ENCODE data around the gene GRIK4.

Gene GRIK4

DNA sequence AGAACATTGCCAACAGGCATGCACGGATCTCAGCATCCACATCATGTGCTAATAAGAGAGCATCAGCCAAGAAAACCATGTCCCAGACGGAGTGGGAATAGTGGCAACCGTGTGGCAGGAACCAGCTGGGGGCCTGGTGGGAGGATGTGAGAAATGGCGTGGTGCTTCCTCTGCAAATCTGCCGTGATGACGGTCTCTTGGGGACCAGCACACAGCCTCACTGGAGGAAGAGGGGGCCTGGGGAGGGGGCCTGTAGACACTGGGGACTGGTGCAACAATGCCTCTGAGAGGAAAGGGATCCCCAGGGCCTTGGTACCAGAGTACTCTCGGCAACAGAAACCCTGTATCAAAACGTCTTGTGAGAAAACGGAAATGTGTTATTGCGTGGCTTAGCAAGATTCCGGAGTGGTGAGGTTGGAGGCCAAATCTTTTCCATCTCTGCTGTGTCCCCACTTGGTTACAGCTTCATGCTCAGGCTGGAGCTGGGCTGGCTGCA, 358.0 kb downstream of the GRIK4 start:
- no peak for DNase-seq

DNA sequence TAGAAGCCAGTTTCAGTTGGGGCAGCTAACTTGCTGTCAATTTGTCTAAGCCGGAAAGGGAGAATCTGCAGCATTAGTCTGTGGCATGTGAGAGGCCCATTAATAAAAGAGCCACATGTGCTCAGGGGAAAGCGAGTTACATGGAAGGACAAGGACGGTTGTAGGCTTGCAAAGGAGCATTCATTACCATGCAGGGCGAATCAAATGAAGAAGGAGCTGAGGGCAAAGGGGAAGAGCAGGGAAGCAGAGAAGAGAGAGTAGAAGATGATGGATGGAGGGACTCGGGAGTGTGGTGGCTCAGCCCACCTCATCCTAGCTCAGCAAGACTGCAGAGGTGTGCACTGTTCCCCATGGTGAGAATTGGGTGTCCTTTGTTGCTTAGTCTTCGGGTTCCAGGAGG, 359.6 kb downstream of the GRIK4 start:
- DNase-seq: no peak

DNA sequence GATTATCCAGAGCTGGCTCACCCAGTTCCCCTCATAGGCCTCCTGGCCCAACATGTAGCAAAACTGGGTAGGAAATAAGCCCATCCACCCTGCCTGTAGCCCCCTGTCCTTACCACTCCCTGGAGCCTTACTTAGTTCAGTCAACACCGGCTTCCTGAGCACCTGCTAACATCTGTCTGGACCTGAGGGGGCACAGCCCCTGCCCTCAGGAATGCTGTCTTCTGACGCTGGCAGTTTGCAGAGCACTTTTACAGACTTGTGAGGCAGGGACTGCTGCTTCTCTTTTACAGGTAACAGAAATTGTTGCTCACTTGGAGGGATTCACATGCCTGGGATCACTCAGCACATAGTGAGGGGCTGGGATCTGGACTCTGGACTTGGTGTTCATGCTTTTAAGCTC, 360.4 kb downstream of the GRIK4 start:
- DNase-seq: no peak

DNA sequence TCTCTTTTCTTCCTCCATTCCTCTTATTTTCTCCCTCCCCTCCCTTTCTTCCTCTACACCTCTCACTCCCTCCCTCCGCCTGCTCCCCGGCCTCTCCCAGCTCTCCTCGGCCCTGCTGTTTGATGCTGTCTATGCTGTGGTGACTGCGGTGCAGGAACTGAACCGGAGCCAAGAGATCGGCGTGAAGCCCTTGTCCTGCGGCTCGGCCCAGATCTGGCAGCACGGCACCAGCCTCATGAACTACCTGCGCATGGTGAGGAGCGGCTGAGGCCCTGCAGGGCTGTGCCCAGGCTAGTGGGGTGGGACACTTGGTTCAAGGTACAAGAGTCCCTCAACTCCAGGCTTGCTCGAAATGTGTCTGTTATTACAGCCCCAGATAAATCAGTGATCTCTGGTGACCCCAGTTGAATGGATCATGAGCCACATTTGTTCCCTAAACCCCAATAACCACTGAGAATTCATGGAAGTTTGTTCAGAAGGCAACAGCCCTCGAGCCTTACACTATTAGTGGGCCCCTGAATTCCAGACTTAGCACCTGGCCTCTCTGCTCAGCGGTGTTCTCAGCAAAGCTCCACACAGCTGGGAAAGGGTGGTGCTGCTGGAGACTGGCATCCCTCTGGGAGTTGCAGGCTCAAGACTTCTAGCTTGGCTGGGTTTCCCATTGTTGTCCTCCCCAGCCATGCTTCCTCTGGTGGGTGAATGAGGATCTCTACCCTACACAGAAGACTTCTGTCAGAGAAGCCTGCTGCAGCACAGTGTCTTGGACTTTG, 362.6 kb downstream of the GRIK4 start:
- no peak for DNase-seq

DNA sequence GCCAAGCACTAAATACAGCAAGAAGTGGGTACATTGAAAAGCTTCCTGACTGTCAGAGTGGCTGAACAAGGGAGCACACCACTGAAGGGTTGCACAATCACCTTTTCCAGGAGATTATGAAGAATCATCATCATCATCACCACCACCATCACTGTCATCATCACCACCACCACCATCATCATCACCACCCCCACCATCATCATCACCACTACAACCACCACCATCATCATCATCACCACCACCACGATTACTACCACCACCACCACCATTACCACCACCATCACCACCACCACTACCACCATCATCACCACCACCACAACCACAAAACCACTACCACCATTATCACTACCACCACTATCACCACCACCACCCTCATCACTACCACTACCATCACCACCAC, 364.4 kb downstream of the GRIK4 start:
- DNase-seq: no peak

DNA sequence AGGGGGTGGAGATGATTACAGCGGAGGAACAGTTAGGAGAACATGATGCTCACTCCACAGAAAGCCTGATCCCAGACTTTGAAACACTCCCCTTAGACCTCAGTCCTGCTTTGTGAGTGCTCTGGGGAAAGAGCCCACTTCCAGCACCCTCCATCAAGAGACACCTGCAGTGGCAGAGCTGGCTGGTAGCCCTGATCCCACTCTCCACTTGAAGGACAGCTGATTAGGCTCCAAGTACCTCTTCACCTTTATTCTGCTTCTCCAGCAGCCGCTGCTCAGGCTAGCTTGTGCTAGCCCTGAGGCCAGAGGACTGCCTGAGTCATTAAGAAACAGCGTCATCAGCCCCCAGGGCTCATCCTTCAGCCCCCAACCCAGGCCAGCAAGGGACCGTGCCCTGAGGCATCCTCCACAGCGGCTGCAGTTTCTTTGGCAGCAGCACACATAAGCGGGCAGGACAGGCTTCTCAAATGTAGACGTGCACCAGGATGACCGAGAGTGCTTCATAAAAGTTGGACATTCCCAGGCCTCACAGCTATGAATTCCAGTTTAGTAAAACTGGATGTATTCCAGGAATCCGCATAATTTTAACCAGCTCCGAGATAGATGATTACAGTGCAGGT, 366.3 kb downstream of the GRIK4 start:
- DNase-seq: no peak

DNA sequence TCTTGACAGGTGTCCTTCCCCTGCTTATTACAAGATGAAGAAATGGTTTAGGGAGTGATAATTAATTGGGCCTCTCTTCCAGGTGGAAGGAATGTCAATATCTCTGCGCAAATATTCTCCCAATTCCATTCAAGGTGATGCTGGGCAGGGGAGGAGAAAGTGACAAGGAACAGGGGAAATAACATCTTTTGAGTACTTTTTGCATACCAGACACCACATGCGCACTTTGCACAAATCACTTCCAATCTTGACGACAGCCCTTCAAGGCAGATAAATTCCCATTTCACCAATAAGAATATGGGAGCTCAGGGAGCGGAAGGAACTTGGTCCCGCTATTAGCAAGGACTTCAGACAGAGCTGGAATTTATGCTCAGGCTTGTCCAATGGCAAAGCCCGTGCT, 367.2 kb downstream of the GRIK4 start:
- DNase-seq: no peak

DNA sequence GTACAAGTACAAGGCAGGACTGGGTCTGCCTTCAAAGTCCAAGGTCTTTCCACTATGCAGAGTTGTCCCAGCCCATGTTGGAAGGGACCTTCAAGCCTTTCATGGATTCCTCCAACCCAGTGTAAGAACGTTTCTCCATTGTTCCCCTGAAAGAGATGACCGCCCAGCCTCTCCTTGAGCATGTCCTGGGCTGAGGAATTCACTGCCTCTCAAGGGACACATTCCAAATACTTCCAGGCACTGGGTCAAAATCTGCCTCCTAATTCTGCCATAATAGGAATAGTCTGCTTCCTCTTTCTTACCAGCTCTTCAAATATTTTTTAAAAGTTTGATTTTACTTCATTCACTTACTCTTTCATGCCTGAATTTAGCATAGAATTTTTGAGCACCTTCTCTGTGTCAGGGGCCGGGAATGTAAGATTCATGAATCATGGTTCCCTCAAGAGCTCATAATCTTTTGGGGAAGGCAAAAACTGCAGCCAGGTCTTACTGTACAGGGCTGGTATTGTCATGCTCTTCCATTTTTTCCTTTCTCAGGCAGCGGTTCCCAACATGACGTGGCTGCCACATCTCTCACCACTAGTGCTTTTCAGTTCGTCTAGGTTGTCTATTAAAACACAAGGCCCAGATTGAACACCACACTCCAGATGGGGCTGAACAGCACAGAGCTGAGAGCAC, 369.1 kb downstream of the GRIK4 start:
- DNase-seq: no peak

DNA sequence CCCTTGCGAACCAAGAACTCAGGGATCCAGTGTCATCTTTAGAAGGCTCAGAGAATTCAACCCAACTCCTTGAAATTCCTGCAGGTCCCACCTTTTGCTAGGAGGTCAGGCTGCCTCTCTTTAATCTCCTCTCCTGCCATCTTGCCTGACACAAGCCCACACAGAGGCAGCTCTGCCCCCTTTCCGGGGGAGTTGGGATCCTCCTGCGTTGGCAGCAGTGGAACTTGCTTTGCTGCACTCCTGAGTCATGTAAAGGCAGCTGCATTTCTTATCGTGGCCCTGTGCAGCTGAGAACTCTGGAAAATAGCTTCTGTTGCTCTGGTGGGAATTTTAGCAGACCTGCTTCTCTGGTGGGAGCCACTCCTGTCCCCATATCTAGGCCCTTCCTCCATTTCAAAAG, 370.0 kb downstream of the GRIK4 start:
- DNase-seq: no peak

DNA sequence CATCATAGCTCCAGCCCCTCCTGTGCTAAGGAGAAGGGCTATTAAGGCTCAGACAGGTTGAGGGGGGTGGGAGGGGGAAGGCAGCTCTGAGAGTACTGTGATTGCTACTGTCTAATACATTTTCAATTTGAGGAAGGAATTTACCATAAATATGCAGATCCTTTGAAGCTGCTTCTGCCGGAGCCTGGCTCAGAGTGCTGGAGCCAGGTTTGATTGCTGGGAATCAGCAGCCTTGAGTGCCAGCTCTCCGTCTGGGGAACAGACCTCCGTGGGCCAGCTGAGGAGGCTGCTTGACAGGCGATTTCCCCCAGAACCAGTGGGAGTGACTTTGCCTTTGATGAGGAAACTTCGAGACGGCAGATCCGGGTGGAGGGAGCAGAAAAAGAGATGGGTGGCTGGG, 370.6 kb downstream of the GRIK4 start:
- no peak for DNase-seq

DNA sequence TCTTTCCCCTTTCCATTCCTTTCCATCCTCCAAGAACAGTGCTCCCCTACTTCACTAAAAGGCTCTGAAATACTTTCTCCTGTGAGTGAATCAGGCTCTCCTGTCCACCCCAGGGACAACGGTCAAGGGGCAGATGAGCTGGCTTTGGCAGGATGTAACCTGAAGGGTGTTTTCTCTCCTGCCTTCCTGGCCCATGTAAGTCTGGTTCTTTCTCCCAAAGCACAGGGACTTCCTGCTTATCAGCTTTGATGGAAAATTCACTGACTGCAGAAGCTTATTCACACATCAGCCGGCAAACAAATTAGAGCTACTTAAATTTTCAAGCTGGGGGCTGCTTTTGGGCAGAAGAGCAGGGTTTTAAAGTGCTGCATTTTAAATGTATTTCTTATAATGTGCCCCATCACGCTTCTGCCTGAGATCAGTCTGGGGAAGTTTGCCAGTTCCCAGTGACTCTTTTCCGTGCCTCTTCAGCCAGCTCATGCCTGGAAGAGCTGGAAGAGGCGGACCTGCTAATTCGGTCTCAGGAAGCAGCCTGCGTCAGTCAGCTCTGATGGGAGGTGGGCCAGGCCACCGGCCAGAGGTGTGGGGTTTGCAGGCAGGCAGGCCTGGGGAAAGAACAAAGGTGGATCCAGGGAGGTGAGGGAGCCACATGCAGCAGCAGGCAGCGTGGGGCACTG, 372.0 kb downstream of the GRIK4 start:
- DNase-seq: no peak

DNA sequence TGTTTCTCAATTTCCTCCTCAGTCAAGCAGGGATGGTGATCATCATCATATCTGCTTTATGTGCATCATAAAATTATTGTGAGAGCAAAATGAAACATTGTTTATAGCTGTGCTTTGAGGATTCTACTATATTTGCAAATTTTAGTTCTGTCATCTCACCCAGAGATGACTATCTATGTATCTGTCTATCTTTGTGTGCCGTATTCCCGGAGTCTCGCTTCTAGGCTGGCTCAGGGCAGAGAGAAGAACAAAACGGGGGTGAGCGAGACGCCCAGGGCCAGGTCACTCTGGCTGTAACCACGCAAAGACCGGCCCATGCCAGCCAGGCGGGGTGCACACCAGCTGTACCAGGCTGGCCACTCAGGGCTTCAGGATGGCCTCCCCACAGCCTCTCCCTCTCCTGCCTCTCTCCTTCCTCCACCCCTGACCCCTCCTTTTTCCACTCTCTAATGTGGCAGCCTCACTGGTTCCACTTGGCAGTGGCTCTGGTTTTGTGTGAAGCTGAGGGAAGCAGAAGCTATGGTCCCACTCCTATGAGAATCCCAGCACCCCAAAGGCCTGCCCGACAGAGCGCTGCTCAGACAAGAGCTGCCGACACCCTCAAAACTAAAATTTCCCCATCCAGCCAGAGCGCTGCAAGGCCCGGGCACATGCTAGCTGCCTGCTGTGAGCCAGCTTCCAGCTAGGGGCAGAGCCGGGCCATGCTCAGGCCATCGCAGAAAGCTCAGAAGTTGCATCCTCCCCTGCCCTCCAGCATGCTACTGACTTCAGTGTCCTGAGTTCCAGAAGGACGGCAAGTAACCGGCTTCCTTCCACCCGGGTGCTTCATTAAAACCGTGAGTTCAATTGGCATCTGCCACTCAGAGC, 372.8 kb downstream of the GRIK4 start:
- DNase-seq: no peak

DNA sequence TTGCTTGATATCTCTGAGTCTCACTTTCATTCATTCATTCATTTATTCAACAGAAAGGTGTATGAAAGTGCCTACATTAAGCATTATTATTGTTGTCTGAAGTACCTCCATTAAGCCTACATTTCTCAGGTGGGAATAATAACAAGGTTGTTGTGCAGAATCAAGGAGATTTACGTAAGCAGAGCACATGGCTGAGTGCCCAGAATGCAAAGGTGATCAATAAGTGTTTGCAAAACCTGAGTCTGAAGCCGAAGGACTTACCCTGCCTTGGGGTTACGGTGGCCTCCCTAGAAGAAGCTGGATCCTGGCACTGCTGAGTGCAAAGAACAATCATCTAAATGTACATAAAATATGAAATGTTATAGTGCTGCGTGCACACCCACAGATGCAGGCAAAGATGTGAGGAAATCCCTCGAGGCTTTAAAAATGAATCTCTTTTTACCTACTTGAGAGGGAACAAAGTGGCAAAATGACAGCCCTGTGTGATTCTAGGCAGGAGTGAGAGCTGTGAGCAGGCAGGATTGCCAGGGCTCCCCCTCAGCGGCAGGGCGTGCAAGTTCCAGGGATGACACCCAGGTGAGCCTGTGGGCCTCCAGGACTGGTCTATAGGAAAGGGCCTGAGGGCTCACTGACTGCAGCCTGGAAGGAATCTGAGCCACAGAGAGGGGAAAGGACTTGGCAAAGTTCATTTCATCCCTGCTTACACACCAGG, 379.2 kb downstream of the GRIK4 start:
- no peak for DNase-seq

DNA sequence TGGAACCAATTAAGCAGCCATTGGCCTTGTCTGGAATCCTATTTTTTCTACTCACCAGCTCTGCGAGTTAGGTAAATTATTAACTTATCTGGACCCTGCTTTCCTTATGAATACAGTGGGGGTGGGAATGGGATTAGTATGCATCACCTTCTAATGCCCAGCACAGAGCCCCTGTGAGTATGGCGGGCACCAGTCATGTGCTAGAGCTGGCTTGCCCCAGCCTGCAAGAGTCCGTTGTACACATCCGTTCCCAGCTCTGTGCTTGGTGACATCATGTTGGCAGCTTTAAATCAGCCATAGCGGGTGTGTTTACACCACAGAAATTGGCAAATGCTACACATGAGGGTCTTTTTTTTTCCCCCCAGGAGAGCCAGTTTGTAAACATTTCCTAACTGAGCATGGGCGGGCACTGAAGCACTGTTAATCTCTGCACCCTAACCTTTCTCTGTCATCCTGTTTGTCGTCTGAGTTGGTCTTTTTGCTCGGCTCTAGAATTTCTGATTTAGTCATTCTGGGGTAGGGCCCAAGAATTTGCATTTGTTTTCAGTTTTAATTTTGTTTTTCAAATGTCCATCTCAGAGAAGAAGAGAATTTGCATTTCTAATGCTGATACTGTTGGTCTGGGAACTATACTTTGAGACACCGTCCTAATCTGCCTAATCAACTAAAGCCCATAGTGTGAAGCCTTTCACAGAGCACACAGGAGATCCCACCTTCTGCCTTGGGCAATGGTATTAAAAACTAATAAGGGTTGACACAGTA, 382.1 kb downstream of the GRIK4 start:
- DNase-seq: no peak

DNA sequence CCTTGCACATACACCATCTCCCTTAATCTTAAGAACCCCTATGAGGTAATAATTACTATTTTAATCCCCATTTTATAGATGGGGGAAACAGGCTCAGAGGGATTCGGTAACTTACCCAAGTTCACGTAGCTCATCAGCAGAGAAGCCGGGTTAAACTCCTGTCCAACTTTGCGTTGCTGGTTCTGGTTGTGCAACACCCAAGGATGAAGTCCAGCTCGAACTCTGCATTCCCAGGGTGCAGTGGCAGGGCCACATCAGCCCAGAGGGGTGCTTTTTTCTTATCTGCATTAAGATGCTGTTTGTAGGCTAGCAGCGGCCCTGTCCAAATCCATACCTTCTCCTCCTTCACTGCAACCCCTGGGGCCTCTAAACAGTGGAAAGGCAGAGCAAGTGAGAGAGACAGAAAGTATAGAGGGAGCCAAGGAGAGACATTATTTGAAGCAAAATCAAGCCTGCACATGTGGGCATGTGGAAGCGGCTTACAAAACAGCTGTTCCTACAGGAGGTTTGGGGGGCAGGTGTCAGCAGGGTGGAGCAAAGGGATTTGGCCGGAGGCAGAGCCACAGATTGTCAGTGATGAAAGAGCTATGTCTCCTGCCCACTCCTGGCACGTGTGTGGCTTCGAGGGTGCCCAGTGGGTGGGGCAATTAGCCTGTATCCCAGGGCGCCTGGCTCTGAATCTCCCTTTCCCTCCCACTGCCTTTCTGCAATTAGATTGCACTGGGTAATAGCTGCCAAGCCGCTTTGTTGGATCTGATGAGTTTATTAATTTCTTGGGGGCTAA, 382.8 kb downstream of the GRIK4 start:
- DNase-seq: no peak

DNA sequence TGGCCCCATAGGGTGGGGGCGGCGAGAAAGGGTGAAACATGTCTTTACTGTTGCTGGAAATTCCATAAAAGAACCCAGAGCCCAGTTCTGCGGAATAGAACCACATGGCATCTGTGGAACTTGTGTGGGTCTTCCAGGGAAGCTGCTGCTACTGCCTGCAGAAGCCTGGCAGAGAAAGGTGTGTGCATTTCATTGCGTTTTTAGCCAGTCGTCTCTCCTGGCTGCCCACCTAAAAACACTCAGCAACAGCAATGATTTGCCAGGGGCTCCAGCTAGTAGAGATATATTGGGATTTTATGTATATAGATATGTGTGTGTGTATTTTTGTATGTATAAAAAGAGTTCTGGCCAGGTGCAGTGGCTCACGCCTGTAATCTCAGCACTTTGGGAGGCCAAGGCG, 385.1 kb downstream of the GRIK4 start:
- no peak for DNase-seq

DNA sequence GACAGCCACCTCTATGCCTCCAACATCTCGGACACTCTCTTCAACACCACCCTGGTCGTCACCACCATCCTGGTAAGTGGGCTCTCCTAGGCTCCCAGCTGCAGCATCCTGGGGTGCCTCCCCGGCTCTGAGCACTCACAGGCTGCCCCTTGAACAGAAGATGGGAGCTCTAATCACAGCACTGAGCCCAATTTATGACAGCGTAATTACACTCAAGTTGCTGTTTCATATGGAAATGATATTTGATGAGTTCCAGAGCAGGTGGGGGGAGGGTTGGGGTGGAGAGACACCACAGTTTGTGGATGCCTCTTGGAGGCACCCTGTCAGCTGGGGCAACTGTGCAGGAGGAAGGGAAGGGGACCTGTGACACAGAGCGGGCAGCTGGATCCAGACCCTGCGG, 387.0 kb downstream of the GRIK4 start:
- DNase-seq: no peak

DNA sequence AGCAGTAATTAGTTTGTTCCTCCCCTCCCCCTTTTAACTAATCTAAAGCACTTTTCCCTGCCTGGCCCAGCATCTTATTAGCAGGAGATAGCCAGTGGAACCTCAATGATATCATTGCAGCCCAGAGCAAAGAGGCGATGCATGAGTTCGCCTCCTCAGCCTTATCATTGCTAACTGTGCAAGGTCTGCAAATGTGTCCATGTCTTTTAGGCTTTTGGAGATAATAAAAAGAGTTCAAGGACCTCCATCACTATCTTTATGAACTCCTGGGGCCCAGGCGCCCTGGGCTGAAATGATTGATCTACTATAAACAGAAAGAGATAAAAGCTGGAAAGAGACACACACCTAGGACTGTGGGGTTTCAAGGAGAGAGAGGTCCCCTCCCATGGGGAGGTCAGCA, 388.2 kb downstream of the GRIK4 start:
- no peak for DNase-seq

DNA sequence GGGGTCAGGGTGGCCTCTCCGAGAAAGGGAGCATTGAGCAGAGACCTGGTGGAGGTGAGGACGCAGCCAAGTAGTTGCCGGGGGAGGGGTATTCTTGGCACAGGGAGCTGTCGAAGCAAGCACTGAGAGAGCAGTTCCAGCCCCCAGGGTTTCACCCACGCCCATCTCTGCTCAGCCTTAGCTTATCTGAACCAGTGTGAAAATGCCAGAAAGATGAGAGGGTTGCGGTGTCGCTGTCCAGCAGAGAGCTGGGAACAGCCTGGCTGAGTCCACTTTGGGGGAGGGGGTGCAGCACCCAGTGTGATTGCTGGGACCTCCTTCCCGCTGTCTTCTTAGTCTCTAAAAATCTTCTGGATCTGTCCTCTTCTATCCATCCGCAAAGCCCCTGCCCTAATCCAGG, 389.1 kb downstream of the GRIK4 start:
- DNase-seq: no peak

DNA sequence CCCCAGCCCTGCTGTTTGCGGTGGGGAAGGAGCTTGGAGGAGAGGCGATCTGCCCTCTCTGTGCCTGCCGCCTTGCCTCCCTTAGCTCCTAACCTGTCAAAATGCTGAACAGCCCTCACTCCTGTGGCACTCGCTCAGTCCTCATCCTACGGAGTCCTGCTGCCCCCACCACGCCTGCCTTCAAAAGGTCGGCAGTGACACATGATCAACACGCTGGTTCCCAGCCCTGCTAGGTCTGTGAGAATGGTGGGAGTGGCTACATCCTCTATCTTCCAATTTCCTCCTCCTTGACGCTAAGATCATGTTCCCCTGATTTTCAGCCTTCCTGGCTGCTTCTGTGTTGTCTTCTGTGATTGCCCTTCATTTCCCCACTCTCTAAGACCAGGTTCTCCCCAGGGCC, 392.1 kb downstream of the GRIK4 start:
- no peak for DNase-seq
